HepG2 (cell line): ENCODE results near the gene TMEM209. TPM values are rescaled to one million over a fixed set of nuclear protein-coding genes. Genes with fewer than 3 reads are reported as not detected.

ENCODE experiments used
- ATAC-seq: fragments of 200-7000 bp; cut with Tn5 transposase; 3 replicates; pipeline ENCODE4 v1.9.1; 2020; ENCODE audit warnings: mild to moderate bottlenecking, moderate library complexity
- BruUV-seq: library from RNA; stranded (reverse); fragments of 400-500 nt; replicated peaks from 2 replicates; lab custom pipeline; 2021; lab: Mats Ljungman, UMichigan
- CTCF ChIA-PET: fragments of 300-600 bp; formaldehyde crosslinking; extraction: SDS; loops from one replicate; lab custom pipeline; 2021; ENCODE audit warnings: low total read pairs, inconsistent platforms, low intra/inter-chr PET ratio; lab: Yijun Ruan, JAX
- POLR2A ChIA-PET: fragments of 350-600 bp; sonication (Branson Sonifier 250); formaldehyde crosslinking; loops from one replicate; lab custom pipeline; 2020; ENCODE audit warnings: antibody characterized with exemption, inconsistent platforms; lab: Yijun Ruan, JAX
- DNase-seq: peaks from one replicate; pipeline ENCODE4 v3.0.0-alpha.2; 2015; ENCODE audit warnings: low spot score
- FAIRE-seq: peaks from 3 replicates; lab custom pipeline; 2011; peaks lifted over from hg19 to GRCh38; lab: Jason Lieb, UNC
- H2AFZ ChIP-seq: one replicate; pipeline ENCODE4 v1.6.1; 2011; ENCODE audit warnings: low read length, inconsistent platforms
- H3K27ac ChIP-seq: fragments of 300-600 bp; 3 replicates; pipeline ENCODE4 v1.8.0; 2011; ENCODE audit warnings: mixed run types, mild to moderate bottlenecking, mixed read lengths, low read length, inconsistent platforms; ENCODE audit not compliant: insufficient read depth; ENCODE audit errors: extremely low read length
- H3K27me3 ChIP-seq, 2 experiments: fragments of 200-600 bp in 1 of 2; 2 replicates in 1 of 2; 3 replicates in 1 of 2; pipeline versions ENCODE4 v1.6.0 to v1.8.0; 2011; ENCODE audit warnings: low read length in 2 of 2, mild to moderate bottlenecking in 2 of 2, moderate library complexity in 2 of 2, inconsistent platforms in 1 of 2; ENCODE audit not compliant: insufficient read depth in 2 of 2, control insufficient read depth in 1 of 2
- H3K36me3 ChIP-seq, 2 experiments: fragments of 200-600 bp in 1 of 2; replicated peaks in 1 of 2; 2 replicates in 1 of 2; 3 replicates in 1 of 2; pipeline versions ENCODE4 v1.5.1 to v1.8.0; 2011; ENCODE audit warnings: low read length in 2 of 2, inconsistent platforms in 1 of 2; ENCODE audit not compliant: insufficient read depth in 2 of 2, control insufficient read depth in 1 of 2
- H3K4me1 ChIP-seq: 2 replicates; pipeline ENCODE4 v1.5.1; 2012; ENCODE audit warnings: low read length, inconsistent platforms; ENCODE audit not compliant: insufficient read depth
- H3K4me2 ChIP-seq: 2 replicates; pipeline ENCODE4 v1.6.0; 2011; ENCODE audit warnings: low read depth, low read length, inconsistent platforms
- H3K4me3 ChIP-seq, 3 experiments: fragments of 200-600 bp in 1 of 3; sonication (generic), shearing (Covaris generic) in 1 of 3; replicated peaks in 1 of 3; 2 replicates each; pipeline ENCODE4 v1.5.1; 2011 to 2016; ENCODE audit warnings: low read length in 3 of 3, inconsistent platforms in 2 of 3, low read depth in 2 of 3, mild to moderate bottlenecking in 2 of 3, control low read depth in 1 of 3, mixed read lengths in 1 of 3; ENCODE audit not compliant: insufficient read depth in 1 of 3
- H3K79me2 ChIP-seq: one replicate; pipeline ENCODE4 v1.6.1; 2011; ENCODE audit warnings: low read length, inconsistent platforms; ENCODE audit not compliant: insufficient read depth
- H3K9ac ChIP-seq: 2 replicates; pipeline ENCODE4 v1.6.0; 2011; ENCODE audit warnings: mild to moderate bottlenecking, low read depth, low read length, inconsistent platforms; ENCODE audit not compliant: insufficient read depth
- H3K9me3 ChIP-seq: 2 replicates; pipeline ENCODE4 v1.5.1; 2012; ENCODE audit warnings: mild to moderate bottlenecking, low read length
- H4K20me1 ChIP-seq: 2 replicates; pipeline ENCODE4 v1.6.0; 2011; ENCODE audit warnings: inconsistent platforms, mild to moderate bottlenecking, low read length, moderate library complexity; ENCODE audit not compliant: insufficient read depth
- CC2D1A ChIP-seq: sonication (generic); formaldehyde crosslinking; IDR thresholded peaks from 2 replicates; pipeline ENCODE4 v1.8.1; 2023; ENCODE audit warnings: mild to moderate bottlenecking, missing genetic modification reagents
- CENPX ChIP-seq: sonication (generic); formaldehyde crosslinking; IDR thresholded peaks from 2 replicates; pipeline ENCODE4 v1.9.0; 2021; ENCODE audit warnings: mild to moderate bottlenecking, missing genetic modification reagents, moderate library complexity
- EP300 ChIP-seq, 3 experiments: sonication (generic) in 1 of 3; formaldehyde crosslinking in 1 of 3; IDR thresholded peaks; 2 replicates each; pipeline versions ENCODE4 v1.5.1 to v1.6.1; 2011 to 2020; ENCODE audit warnings: low read depth in 2 of 3, low read length in 2 of 3, borderline replicate concordance in 1 of 3, improper control_type of control experiment in 1 of 3, mild to moderate bottlenecking in 1 of 3, missing genetic modification reagents in 1 of 3, moderate library complexity in 1 of 3
- FOXO1 ChIP-seq: sonication (generic); formaldehyde crosslinking; IDR thresholded peaks from 2 replicates; pipeline ENCODE4 v1.4.0; 2020; ENCODE audit warnings: missing genetic modification reagents
- HNF4G ChIP-seq, 2 experiments: sonication (generic) in 1 of 2; formaldehyde crosslinking in 1 of 2; IDR thresholded peaks; 2 replicates each; pipeline versions ENCODE4 v1.4.0 to v1.6.1; 2011 to 2020; ENCODE audit warnings: borderline replicate concordance in 2 of 2, low read depth in 2 of 2, mild to moderate bottlenecking in 2 of 2, low read length in 1 of 2, missing genetic modification reagents in 1 of 2, moderate library complexity in 1 of 2
- HOXA5 ChIP-seq: sonication (generic); formaldehyde crosslinking; IDR thresholded peaks from 2 replicates; pipeline ENCODE4 v1.4.0; 2020; ENCODE audit warnings: missing genetic modification reagents
- KLF15 ChIP-seq: sonication (generic); formaldehyde crosslinking; IDR thresholded peaks from 2 replicates; pipeline ENCODE4 v1.8.1; 2023; ENCODE audit warnings: borderline replicate concordance, mild to moderate bottlenecking, inconsistent platforms, missing genetic modification reagents, mixed read lengths
- MYPOP ChIP-seq: sonication (generic); formaldehyde crosslinking; IDR thresholded peaks from 2 replicates; pipeline ENCODE4 v1.8.1; 2023; ENCODE audit warnings: mild to moderate bottlenecking, moderate library complexity, missing genetic modification reagents
- POLR2AphosphoS5 ChIP-seq: IDR thresholded peaks from 2 replicates; pipeline ENCODE4 v1.6.1; 2012; ENCODE audit warnings: low read depth, low read length
- PRPF4 ChIP-seq: fragments of 200-400 bp; formaldehyde crosslinking; IDR thresholded peaks from 2 replicates; pipeline ENCODE4 v1.6.1; 2016; ENCODE audit warnings: low read length, low read depth; ENCODE audit not compliant: poor library complexity, severe bottlenecking
- SOX13 ChIP-seq, 3 experiments: fragments of 450-650 bp in 1 of 3; sonication (generic) in 1 of 3; formaldehyde crosslinking in 1 of 3; IDR thresholded peaks in 2 of 3; conservative IDR thresholded peaks in 1 of 3; 2 replicates each; pipeline versions ENCODE4 v1.5.0 to v1.6.1; 2016 to 2020; ENCODE audit warnings: antibody characterized with exemption in 1 of 3, mild to moderate bottlenecking in 1 of 3, missing compliant biosample characterization in 1 of 3, missing genetic modification reagents in 1 of 3, moderate library complexity in 1 of 3
- SRSF1 ChIP-seq: fragments of 200-400 bp; formaldehyde crosslinking; optimal IDR thresholded peaks from 2 replicates; pipeline ENCODE3; 2017; ENCODE audit warnings: mild to moderate bottlenecking, low read depth, low read length, moderate library complexity
- ZNF362 ChIP-seq: sonication (generic); formaldehyde crosslinking; IDR thresholded peaks from 2 replicates; pipeline ENCODE4 v1.4.0; 2020; ENCODE audit warnings: missing genetic modification reagents, mild to moderate bottlenecking, borderline replicate concordance
- ZNF512B ChIP-seq: sonication (generic); formaldehyde crosslinking; IDR thresholded peaks from 2 replicates; pipeline ENCODE4 v1.5.1; 2020; ENCODE audit warnings: missing genetic modification reagents, mild to moderate bottlenecking, borderline replicate concordance
- ZNF619 ChIP-seq: sonication (generic); formaldehyde crosslinking; IDR thresholded peaks from 2 replicates; pipeline ENCODE4 v1.4.0; 2020; ENCODE audit warnings: mild to moderate bottlenecking, missing genetic modification reagents
- ZSCAN20 ChIP-seq: sonication (generic); formaldehyde crosslinking; IDR thresholded peaks from 2 replicates; pipeline ENCODE4 v1.4.0; 2020; ENCODE audit warnings: missing genetic modification reagents, mild to moderate bottlenecking, borderline replicate concordance
- ZSCAN30 ChIP-seq: sonication (generic); formaldehyde crosslinking; IDR thresholded peaks from 2 replicates; pipeline ENCODE4 v1.5.0; 2020; ENCODE audit warnings: mild to moderate bottlenecking, missing genetic modification reagents
- WGBS: methylation state at CpG from one replicate; pipeline ENCODE4 v1.1.6; 2017; ENCODE audit warnings: low lambda C conversion rate; 5-methylcytosine and 5-hydroxymethylcytosine counted together
- in situ Hi-C: cut with HindIII; loops from 2 replicates; pipeline ENCODE4 v1.10.0; 2017; ENCODE audit warnings: low pct_unique_long_range_greater_than_20kb; ENCODE audit not compliant: extremely low pct_ligation_motif_present
- intact Hi-C: fragments of 100-400 bp; cut with micrococcal nuclease; formaldehyde crosslinking; loops from one replicate; pipeline ENCODE4 v1.10.0; 2022; ENCODE audit not compliant: unreplicated experiment
- polyA plus RNA-seq, 8 experiments: library from polyadenylated mRNA; depleted of rRNA in 3 of 8; stranded (reverse) in 7 of 8; unstranded in 1 of 8; fragments of >200 nt; fragmentation: Illumina TruSeq in 4 of 8; extraction: Trizol in 4 of 8; gene quantifications; 2 replicates each; pipeline versions ENCODE4 v1.2.1 to v1.2.3, GENCODE V29; 2011 to 2016; ENCODE audit warnings: low read depth in 4 of 8, missing spikeins in 1 of 8, mixed read lengths in 1 of 8; ENCODE audit not compliant: insufficient read depth in 1 of 8
- total RNA-seq, 5 experiments: library from RNA; depleted of rRNA; stranded (reverse); fragments of >200 nt; fragmentation: Illumina TruSeq; extraction: Trizol; gene quantifications; 2 replicates each; pipeline ENCODE4 v1.2.3, GENCODE V29; 2016; ENCODE audit warnings: low read depth in 1 of 5

Gene TMEM209
- total and polyA plus RNA-seq, 2 of the 13 experiments (the other 11 are each of a cell fraction or from before 2014, with no cell fraction given), result 14.5 to 15.6 TPM

GRCh38 chr7:130227883-130228575 lies 22.8 kb upstream of the TMEM209 start:
- intact Hi-C loops, result no loop called here
- peak; percentile 38; the same call in 1 of the 3 replicates for ATAC-seq
- H3K4me3 ChIP-seq, result peak overlapping the region in 2 of 3 experiments; percentile 4 to 31; a peak in 2 of 6 replicates
- no peaks in the 10 kb centered on the region for H4K20me1 ChIP-seq
- peak overlapping the region; percentile 40 for H3K27ac ChIP-seq
- POLR2A ChIA-PET, result no interaction called here
- no TSS peak for BruUV-seq
- peak; percentile 53 for DNase-seq
- 17% methylated on average over 1 of the region's 1 CpG for WGBS
- peaks cover 52% of the 10 kb centered on the region for H3K4me1 ChIP-seq
- FAIRE-seq, result no peak
- H3K36me3 ChIP-seq, result no peaks in the 10 kb centered on the region
- in situ Hi-C loops, result no loop called here
- no peak overlapping the region for H3K9ac ChIP-seq
- H3K4me2 ChIP-seq, result peak overlapping the region; percentile 46
- CTCF ChIA-PET, result no interaction called here
- no peaks in the 10 kb centered on the region for H3K79me2 ChIP-seq
- H3K27me3 ChIP-seq, result no peaks in the 10 kb centered on the region
- 0 out of 2 replicates have a peak, but pooled peaks cover 10% of the 10 kb centered on the region for H3K9me3 ChIP-seq
- H2AFZ ChIP-seq, result no peak overlapping the region
- TF ChIP-seq ZSCAN20 (CRISPR knock-in tag) (no peak), ZSCAN30 (CRISPR knock-in tag) (no peak), PRPF4 (no peak), EP300 (IDR thresholded peaks at IDR 0.05; ENCODE audit: low read depth in 2 of 2, low read length in 2 of 2) (0 out of 4 replicates have a peak, but pooled peaks of 1 of the 2 experiments have one; percentile 20), EP300 (CRISPR knock-in tag; IDR thresholded peaks at IDR 0.05; ENCODE audit: borderline replicate concordance) (no peak), CC2D1A (CRISPR knock-in tag) (no peak), HNF4G (IDR thresholded peaks at IDR 0.05; ENCODE audit: borderline replicate concordance, low read depth, low read length) (no peak; the same call in 1 of the 2 replicates), HNF4G (CRISPR knock-in tag; IDR thresholded peaks at IDR 0.05; ENCODE audit: borderline replicate concordance, low read depth) (no peak), MYPOP (CRISPR knock-in tag) (no peak), FOXO1 (CRISPR knock-in tag) (no peak), ZNF619 (CRISPR knock-in tag) (no peak), ZNF362 (CRISPR knock-in tag) (peak; percentile 70; the same call in 1 of the 2 replicates), HOXA5 (no peak), SRSF1 (no peak), POLR2AphosphoS5 (no peak), KLF15 (no peak), SOX13 (IDR thresholded peaks at IDR 0.05) (no peak), SOX13 (CRISPR knock-in tag; conservative IDR thresholded peaks at IDR 0.05 in 1 of 2, IDR thresholded peaks at IDR 0.05 in 1 of 2) (peak in 1 of 2 experiments; percentile 66; a peak in 2 of 4 replicates), ZNF512B (CRISPR knock-in tag) (no peak), CENPX (no peak)
